GM21825 (cell line): Measurements from ENCODE around the gene FCN3.

Source experiments
- ATAC-seq: cut with Tn5 transposase; IDR thresholded peaks from one replicate; pipeline ENCODE4 v1.9.1; 2021; ENCODE audit warnings: mild to moderate bottlenecking, moderate library complexity; ENCODE audit not compliant: unreplicated experiment

Gene FCN3

DNA sequence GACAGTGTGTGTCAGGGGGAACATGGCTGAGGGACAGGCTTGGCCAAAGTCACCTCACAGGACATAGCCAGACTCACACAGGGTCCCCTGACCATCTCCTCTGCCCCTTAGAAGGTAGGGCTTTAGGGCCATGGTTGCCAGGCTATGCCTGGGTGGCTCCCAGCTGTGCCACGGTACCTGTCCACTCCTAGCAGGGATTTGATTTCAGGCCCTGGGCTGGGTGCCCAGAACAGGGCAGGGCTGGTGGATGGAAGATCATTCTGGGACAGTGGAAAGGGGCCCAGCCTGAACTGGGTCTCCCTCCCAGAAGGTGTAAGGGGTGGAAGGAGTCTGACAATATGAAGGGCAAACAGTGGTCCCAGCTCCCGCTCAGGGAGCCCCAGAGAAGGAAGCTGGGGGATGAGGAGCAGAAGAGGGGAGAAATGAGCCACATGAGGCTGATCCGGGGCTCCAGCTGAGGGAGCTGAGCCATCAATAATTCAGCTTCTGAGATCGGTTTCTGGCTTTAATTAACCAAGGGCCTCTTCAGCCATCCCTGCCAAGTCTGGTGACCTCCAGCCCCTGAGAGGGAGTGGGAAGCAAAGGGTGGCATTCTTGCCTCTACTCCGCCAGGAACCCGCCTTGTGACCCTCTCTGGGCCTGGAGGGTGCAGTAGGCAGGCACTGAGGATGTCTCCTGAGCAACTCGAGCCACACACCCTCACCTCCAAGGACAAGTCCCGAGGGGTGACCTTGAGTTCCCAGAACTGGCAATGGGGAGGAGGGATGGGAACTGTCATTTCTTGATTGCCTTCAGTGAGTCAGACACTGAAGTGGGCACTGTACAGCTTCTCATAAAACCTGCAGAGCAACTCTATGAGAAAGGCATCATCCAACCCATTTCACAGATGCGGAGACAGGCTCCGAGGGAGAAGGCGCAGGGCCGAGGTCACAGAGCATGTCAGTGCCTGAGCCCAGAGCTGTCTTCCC lies 6.4 kb upstream of the FCN3 start:
- no peak for ATAC-seq

DNA sequence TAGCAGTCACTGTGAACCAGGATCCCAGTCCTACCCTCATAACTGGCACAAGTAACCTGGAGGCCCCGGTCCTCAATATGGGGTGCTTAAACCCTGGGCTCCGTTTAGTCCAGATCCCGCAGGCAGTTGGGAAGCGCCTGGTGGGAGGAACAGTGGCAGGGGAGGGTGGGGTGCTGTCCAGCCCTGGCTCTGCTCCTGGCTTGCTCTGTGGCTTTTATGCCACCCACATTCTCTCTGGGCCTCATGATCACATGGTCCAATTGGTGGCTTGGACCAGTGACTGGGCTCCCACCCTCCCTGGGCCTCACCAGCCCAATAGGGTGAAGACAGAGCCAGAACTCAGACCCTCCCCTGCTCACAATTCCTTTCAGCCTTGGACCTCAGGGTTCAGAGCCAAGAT lies 5.6 kb upstream of the FCN3 start:
- ATAC-seq = no peak

DNA sequence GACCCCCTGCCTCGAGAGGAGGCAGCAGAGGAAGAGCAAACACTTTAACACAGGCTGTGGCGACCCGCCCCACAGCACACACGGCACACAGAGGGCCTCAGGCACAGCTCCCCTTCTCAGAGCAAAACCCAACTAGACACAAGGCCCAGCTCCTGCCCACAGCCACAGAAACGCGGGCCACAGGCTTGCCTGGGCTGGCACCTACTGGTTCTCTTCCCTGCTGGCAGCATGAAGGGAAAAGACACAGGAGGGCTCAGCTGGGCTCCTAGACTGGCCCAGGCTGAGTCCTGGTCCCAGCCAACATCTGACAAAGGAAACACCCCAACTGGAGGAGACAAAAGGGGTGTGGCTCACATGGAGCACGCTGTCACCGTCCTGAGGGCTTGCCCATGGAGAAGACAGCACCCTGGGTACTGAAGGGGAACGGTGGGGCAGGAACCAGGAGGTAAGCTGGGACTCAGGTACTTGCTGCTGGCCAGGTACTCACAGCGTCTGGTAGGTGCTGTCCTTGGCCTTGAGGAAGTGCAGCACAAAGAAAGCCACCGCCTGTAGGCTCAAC lies 5.0 kb upstream of the FCN3 start:
- no peak for ATAC-seq

DNA sequence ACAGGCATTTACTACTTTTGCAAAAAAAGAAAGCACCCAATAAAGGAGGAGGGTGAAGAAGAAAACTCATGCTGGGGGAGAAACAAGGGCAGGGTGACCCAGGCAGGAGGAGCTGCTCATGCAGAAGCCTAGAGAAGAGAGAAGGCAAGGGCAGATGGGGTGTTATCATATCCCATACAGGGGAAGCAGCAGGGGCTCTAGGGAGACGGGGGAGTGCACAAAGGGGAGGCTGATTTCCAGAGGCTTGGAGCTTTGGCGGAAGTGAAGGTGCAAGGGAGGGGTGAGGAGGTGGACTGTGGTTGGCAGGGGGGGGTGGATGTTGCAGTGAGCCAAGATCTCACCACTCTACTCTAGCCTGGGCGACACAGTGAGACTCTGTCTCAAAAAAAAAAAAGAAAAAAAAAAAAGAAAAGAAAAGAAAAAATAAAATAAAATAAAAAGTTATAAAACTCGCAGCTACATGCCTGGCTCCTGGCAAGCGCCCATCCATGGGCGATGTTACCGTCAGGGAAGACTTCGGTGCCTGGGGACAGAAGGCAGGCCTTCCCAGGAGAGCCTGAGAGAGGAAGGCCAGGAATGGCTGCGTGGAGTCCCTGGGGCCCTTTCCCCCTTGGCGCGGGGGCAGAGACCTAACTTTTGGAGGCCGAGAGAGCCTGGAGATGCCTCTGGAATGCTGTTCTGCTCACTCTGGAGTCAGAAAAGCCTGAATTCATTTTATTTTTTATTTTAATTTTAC lies 3.3 kb upstream of the FCN3 start:
- ATAC-seq = no peak

DNA sequence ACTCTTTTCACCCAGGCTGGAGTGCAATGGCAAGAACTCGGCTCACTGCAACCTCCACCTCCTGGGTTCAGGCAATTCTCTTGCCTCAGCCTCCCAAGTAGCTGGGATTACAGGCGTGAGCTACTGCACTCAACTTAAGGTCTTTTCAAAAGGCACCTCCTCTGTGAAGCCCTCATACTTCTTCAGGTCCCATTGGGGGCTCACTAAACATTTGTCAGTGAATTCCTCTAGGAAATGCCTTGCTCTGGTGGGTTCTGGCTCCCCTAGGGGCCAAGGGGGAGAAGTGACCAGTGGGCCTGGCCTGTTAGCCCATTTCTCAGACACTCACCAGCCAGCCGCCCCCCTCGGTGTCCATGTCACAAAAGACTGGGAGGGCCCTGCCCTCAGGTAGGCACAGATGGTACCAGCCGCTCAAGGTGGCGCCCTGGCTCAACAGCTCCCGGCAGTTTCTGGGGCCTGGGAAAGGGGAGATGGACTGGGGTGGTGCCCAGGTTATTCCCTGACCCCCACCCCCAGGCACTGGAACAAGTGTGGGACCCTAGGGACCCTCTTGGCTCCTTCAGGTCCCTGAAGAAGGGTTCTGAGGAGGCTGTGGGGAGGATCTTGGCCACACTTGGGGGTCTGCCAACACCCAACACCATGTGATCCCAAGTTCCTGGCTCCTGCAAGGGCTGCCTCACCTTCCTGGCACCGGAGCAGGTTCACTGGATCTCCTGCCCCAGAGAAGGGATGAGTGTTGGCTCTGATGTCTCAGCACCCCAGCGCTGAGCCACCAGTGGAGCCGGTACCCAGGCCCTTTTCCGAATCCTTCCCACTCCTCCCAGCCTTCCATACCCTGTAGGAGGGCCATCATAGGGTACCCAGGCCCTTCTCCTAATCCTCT lies 1.6 kb downstream of the FCN3 start:
- ATAC-seq = no peak

DNA sequence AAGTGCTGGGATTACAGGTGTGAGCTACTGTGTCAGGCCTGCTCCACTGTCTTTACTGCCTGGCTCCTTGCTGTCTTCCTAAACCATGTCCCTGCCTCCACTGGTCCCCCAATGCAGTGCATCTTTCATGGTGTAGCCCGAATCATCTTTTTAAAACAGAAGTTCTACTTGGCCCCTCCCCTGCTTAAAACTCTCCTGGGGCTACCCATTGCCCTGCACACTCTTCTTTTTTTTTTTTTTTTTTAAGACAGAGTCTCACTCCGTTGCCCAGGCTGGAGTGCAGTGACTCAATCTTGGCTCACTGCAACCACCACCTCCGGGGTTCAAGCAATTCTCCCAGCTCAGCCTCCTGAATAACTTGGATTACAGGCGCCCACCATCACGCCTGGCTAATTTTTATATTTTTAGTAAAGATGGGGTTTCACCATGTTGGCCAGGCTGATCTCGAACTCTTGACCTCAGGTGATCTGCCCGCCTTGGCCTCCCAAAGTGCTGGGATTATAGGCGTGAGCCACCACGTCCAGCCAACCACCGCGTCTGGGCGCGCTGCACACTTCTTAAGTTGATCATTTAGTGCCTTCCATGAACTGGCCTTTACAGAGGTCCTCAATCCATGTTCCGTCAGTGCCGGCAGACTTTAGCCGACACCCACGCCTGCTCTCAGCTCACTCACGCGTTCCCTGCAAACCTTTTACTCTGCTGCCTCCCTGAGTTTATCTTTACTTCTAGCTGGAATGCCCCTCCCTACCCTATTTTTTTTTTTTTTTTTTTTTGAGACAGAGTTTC lies 2.4 kb downstream of the FCN3 start:
- ATAC-seq = no peak

DNA sequence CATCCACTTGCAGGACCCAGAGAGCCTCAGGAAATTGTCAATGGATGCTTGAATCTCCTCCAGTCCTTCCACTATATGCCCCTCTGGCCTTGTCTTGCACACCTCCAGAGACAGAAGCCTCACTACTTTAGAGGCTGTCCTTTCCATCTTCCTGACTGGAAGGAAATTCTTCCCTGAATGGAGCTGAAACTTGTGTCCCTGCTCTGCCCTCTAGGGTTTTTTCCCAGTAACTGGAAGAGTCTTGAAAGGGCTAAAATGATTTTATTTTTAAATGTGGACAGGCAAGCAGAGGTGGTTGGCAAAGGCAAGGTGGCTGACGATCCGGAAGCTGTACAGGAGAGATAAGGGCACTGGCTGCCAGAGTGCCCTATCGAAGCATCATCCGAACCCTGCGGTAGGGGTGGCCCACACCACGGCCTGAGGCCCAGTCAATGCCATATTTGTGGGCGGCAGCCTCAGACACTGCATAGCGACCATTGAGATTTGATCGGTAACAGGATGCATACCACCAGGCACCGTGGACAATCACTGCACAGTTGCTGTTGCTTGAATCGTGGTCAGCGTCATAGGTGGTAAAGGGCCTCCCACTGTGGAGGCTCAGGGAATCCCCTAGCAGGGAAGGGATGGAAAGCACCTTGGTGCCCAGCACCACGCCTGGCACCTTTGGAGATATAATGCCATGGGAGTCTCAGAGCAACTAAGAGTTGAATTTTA lies 5.6 kb downstream of the FCN3 start:
- ATAC-seq = no peak

DNA sequence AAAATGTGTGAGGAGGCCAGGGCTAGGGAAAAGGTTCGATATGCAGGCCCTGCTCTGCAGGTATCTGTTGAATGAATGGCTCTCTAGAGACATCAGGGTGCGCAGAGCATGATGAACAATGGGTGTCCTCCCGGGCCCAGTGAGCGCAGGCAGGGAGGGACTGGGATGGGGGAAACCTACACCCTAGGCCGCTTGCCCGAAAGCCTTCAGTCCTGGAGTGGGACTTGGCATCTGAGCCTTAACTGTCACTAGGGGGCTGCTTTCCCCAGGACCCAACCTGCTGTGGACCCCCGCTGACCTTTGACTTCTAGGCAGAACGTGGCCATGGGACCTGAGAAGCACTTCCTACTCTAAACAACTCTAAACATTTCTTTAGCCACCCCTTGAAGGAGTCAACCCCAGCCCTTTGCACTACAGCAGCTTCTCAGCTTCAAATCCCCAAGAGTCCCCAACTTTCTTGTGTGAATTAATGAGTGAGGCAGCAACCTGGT lies 7.4 kb downstream of the FCN3 start:
- no peak for ATAC-seq

DNA sequence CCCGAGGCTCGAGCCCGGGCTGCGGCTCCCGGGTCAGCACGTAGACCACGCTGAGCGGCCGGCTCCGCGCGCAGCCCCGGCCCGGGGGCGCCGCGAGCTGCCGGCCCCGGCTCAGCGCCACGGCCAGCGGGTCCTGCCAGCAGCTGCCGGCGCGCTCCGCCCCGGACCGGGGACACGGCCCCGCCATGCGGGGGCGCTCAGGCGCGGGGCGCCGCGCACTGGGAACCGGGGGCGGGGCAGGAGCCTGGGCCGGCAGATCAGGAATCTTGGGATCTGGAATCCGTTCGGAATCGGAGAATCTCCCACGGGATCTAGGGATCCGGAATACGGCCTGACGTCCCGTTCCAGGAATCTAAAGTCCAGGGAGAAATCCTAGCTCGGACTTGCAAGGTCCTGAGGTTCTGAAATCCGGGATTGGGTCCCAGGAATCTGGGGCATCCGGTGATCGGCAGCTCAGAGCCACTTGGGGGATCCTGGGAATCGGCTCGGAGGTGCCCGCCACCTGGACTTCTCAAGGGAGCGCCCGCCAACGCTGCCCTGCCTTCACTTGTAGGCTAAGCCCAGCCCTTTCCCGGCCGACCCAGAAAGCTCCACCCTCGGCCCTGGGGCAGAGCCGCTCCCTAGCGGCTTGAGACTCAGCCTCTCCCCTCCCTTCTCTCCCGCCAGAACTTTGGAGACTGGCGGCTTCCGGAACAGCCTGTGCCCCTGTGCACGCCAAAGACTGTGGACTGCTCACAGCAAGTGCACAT lies 8.0 kb downstream of the FCN3 start, which contains the start of gene MAP3K6:
Gene MAP3K6 (minus strand): TSS at position 551 of the 749 bp plus-strand sequence. CDS start 364 bp downstream, at position 187.
- ATAC-seq = peak; percentile 34

DNA sequence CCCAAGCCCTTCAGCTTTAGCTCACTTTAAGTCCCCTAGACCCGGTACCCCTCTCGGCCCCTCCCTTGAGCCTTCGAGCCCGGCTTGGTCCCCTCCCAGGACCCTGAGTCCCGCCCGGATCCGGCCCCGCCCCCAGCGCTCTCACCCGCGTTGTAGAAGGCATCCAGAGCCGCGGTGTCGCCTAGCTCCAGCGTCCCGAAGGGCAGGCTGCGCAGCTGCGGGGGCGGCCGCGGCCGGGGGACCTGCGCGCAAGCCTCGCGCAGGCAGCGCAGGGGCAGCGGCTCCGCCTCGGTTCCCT lies 8.6 kb downstream of the FCN3 start:
- peak; percentile 35 for ATAC-seq

DNA sequence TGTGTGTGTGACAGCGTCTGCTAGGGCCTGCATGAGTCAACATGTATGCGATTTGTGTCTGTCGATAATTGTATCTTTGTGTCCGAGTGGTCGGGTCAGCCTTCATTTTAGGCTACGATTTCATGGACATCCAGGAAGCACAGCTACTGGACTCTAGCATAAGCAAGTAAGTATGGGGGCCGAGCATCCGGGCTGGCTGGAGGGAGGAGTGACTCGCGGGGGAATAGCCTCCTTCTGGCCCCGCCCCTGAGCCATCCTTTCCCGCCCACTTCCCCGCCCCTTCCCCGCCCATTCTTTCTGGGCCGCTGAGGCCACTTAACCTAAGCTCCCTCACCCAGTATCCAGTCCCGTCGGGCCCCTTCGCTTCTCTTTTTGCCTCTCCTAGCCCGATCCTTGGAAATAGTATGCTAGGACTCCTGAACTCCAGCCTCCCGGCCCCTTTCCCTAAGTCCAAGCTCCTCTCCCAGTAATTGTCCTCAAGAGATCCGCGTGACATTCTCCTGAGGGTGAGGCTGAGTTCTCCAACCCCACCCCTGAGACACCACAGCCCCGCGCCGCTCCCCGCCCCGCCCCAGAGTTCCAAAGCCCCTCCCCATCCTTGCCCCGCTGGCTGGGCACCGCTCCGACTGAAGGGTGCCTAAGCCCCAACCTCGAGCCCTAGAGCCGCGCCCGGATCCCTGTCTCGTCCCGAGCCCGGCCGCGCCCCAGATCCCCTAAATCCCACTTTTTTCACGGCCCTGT lies 9.1 kb downstream of the FCN3 start:
- ATAC-seq = peak; percentile 35

DNA sequence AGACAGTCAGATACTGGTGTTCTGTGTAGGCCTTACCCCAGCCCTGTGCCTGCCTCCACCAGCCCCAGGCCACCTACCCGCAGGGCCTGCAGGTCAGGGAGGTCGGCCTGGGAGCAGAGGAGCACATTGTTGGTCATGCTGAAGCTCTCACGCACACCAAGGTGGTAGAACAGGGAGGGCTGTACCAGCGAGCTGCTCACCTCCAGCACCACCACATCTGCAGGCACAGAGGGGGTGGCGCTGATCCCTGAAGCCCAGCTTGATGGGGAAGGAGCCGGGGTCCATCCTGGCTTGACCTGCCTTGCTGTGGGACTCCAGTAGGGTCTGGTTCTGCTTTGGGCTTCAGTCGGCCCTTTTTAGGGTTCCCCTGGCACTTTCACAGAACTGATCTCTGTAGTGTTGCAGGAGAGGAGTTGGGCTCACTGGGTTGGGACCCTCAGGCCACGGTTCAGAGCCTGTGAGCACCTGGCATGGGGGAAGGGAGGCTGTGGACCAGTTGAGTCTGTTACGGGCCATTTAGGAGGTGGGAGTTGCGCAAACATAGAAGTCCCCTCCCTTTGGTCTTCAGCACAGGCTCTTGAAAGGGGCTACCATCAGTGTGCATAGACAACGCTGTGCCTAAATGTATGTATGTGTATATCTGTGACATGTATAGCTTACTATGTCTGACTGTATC lies 9.8 kb downstream of the FCN3 start:
- no peak for ATAC-seq

DNA sequence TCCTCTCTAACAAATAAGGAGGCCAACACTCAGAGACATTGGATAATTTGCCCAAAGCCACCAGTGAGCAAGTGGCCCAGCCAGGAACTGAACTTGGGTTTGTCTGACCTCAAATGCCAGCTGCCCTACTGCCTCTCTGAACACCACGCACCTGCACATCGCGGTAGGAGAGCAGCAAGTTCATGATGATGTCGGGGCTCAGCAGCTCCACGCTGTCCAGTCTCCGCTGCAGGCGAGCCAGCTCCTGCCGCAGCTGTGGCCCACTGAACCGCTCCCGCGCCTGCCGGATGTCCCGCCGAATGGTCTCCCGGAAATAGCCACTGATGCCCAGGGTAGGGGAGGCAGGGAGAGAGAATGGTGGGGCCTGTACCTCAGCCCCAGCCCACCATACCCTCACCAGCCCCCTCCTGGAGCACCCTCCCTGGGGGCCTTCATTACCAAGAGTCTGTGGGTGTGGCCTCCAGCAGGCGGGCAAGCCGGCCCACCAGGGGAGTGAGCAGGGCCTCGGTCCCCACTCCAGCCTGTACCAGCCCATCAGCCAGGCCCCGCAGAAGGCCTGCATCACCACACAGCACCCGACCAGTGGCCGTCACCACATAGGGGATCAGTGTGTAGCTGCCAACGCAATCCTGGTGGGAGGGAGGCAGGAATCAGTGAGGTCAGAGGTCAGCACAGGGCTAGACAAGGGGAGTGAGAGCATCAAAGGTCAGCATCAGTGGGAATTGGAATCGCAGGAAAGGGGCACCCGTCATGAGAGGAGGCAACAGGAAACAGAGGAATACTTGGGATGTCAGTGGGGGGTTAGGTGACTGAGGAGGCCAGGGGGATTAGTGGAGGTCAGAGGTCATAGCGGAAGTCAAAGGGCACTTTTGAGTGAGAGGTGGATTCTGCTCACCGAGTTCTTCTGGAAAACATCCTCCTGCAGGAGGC lies 10.6 kb downstream of the FCN3 start:
- ATAC-seq = no peak

DNA sequence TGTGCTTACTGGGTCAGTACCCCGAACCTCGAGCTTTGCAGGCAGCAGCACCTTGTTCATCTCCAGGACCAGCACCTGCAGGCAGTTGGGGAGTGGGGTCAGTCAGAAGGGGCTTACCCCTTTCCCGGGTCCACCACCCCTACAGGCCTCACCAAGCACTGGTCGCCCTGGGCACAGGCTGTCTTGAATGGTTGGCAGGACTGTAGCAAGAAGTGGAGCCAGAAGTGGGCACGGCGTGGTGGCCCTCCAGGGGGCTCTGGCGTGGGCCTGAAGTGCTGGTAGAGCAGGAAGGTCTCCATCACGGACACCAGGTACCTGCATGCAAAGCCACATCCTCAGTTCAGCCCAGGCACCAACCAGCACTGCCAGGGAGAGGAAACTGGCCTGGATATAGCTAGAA lies 13.1 kb downstream of the FCN3 start:
- no peak for ATAC-seq

DNA sequence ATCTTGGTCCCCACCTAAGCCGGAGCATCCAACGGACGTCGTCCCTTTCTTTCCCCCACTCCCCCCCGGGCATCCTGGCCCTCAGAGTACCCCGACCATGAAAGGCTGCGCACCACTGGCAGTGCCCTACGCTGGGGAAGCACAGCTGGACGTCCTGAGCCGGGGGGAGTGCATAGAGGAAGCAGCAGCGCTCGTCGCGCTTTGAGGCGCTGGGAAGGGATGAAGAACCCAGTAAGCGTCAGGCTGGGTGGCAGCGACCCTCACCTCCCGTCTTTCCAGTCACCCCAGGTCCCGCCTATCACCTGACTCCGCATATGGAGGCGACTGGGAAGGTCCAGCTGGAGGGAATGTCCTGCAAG lies 13.6 kb downstream of the FCN3 start:
- ATAC-seq = no peak
